Lung (tissue), 12 donors: ENCODE results near the gene TNP1. TPM values are rescaled to one million over a fixed set of nuclear protein-coding genes. Genes with fewer than 3 reads are reported as not detected.

Source experiments
- ATAC-seq: fragments of 200-7000 bp; cut with Tn5 transposase; one replicate; pipeline ENCODE4 v1.9.1; 2020; ENCODE audit warnings: moderate number of reproducible peaks; ENCODE audit not compliant: insufficient read depth, low FRiP score
- DNase-seq, 3 donors: peaks; one replicate each; pipeline ENCODE4 v3.0.0-alpha.2; 2013 to 2017
- H3K27ac ChIP-seq, 2 donors: one replicate each; pipeline ENCODE4 v1.5.1; 2013; ENCODE audit warnings: mild to moderate bottlenecking in 2 of 2, moderate library complexity in 2 of 2, control low read depth in 1 of 2, inconsistent platforms in 1 of 2, low read depth in 1 of 2, low read length in 1 of 2
- H3K27me3 ChIP-seq, 3 donors: one replicate each; pipeline ENCODE4 v1.5.1; 2013; ENCODE audit warnings: low read length in 2 of 3; ENCODE audit not compliant: control insufficient read depth in 3 of 3, insufficient read depth in 3 of 3
- H3K36me3 ChIP-seq, 4 donors: one replicate each; pipeline ENCODE4 v1.5.1; 2013; ENCODE audit warnings: low read length in 4 of 4, mild to moderate bottlenecking in 1 of 4, moderate library complexity in 1 of 4; ENCODE audit not compliant: control insufficient read depth in 4 of 4, insufficient read depth in 4 of 4
- H3K4me1 ChIP-seq, 5 donors: one replicate each; pipeline ENCODE4 v1.5.1; 2013; ENCODE audit warnings: low read length in 5 of 5, mild to moderate bottlenecking in 2 of 5, moderate library complexity in 1 of 5; ENCODE audit not compliant: control insufficient read depth in 5 of 5, insufficient read depth in 5 of 5
- H3K4me3 ChIP-seq: one replicate; pipeline ENCODE4 v1.5.1; 2013; ENCODE audit warnings: mild to moderate bottlenecking, control low read depth, moderate library complexity
- H3K9ac ChIP-seq, 2 donors: one replicate each; pipeline ENCODE4 v1.5.1; 2013; ENCODE audit warnings: low read length in 2 of 2, control low read depth in 1 of 2; ENCODE audit not compliant: insufficient read depth in 1 of 2
- H3K9me3 ChIP-seq, 4 donors: one replicate each; pipeline ENCODE4 v1.5.1; 2013; ENCODE audit warnings: low read length in 3 of 4, mild to moderate bottlenecking in 1 of 4, moderate library complexity in 1 of 4; ENCODE audit not compliant: control insufficient read depth in 4 of 4, insufficient read depth in 3 of 4
- CTCF ChIP-seq: IDR thresholded peaks from 2 replicates; pipeline ENCODE4 v1.5.1; 2012; ENCODE audit warnings: mild to moderate bottlenecking; ENCODE audit errors: control extremely low read depth, extremely low read depth
- WGBS, 2 donors: extraction: QIAGEN DNeasy Blood & Tissue Kit; methylation state at CpG; one replicate each; pipeline ENCODE4 v1.1.7; 2013; 5-methylcytosine and 5-hydroxymethylcytosine counted together
- polyA plus RNA-seq, 2 donors: library from polyadenylated mRNA; stranded (reverse); fragments of 200-250 nt; gene quantifications; one replicate each; pipeline ENCODE4 v1.2.1, GENCODE V29; 2013
- total RNA-seq, 2 donors: library from RNA; depleted of rRNA in 1 of 2; stranded (reverse); fragments of >200 nt in 1 of 2; gene quantifications; one replicate each; pipeline ENCODE4 v1.2.1, GENCODE V29; 2014 to 2021
- donor health status: control.
- donor health status: control.
- donor health status: Bipolar disorder and iron deficiency.
- donor health status: healthy.
- donor health status: DM: yes; HTN: yes; CAD: no.

The TNP1 gene
- total and polyA plus RNA-seq, 4 donors, result not detected

GRCh38 chr2:216900406-216900805 lies 40.5 kb upstream of the TNP1 start:
- H3K4me3 ChIP-seq, result no peak overlapping the region
- TF ChIP-seq CTCF, result no peak
- H3K9ac ChIP-seq, result no peak overlapping the region
- ATAC-seq (no peak), DNase-seq (no peak)
- no peaks in the 10 kb centered on the region for H3K27me3 ChIP-seq
- H3K36me3 ChIP-seq, result no peaks in the 10 kb centered on the region
- H3K27ac ChIP-seq, result peak overlapping the region in 1 of 2 donors; percentile 5
- peaks cover 0 to 17% (median 0%) of the 10 kb centered on the region in 4 donors for H3K9me3 ChIP-seq
- peaks cover 0 to 3% (median 0%) of the 10 kb centered on the region in 5 donors for H3K4me1 ChIP-seq

- H3K4me3 ChIP-seq, result no peak overlapping the region
- DNase-seq, result no peak
- WGBS, 2 donors, result 92 to 95% methylated on average over 2 of the region's 2 CpGs
- H3K9ac ChIP-seq, result no peak overlapping the region
- H3K27me3 ChIP-seq, result no peaks in the 10 kb centered on the region
- no peak for ATAC-seq
- no peak overlapping the region for H3K27ac ChIP-seq
- no peaks in the 10 kb centered on the region for H3K36me3 ChIP-seq
- H3K4me1 ChIP-seq, result no peaks in the 10 kb centered on the region
- no peak for TF ChIP-seq CTCF
- peaks cover 0 to 19% (median 0%) of the 10 kb centered on the region in 4 donors for H3K9me3 ChIP-seq
Observed at GRCh38 chr2:216897561-216898203, 37.8 kb upstream of the TNP1 start.

- no peak overlapping the region for H3K9ac ChIP-seq
- H3K9me3 ChIP-seq, result peaks cover 0 to 7% (median 0%) of the 10 kb centered on the region in 4 donors
- no peak for TF ChIP-seq CTCF
- no peaks in the 10 kb centered on the region for H3K27me3 ChIP-seq
- H3K36me3 ChIP-seq, result no peaks in the 10 kb centered on the region
- 89 to 90% methylated on average over 2 of the region's 2 CpGs for WGBS, 2 donors
- H3K27ac ChIP-seq, result no peak overlapping the region
- H3K4me3 ChIP-seq, result no peak overlapping the region
- no peak for ATAC-seq
- peaks cover 0 to 4% (median 0%) of the 10 kb centered on the region in 5 donors for H3K4me1 ChIP-seq
- no peak for DNase-seq
Observed at GRCh38 chr2:216890138-216890537, 30.3 kb upstream of the TNP1 start.
